K562 (cell line): ENCODE measurements around the gene C1QL2. TPM values are rescaled to one million over a fixed set of nuclear protein-coding genes. Genes with fewer than 3 reads are reported as not detected.

Experiments used
- ATAC-seq: fragments of 200-7000 bp; cut with Tn5 transposase; 3 replicates; pipeline ENCODE4 v1.9.1; 2020; ENCODE audit warnings: moderate library complexity
- BruUV-seq: library from RNA; stranded (reverse); fragments of 400-500 nt; replicated peaks from 2 replicates; lab custom pipeline; 2021; lab: Mats Ljungman, UMichigan
- CTCF ChIA-PET: fragments of 300-600 bp; formaldehyde crosslinking; extraction: SDS; loops from one replicate; lab custom pipeline; 2021; ENCODE audit warnings: low intra/inter-chr PET ratio; lab: Yijun Ruan, JAX
- POLR2A ChIA-PET: fragments of 300-600, 350-650 bp; sonication (Branson Sonifier 250); formaldehyde crosslinking; extraction: SDS; loops from one replicate; lab custom pipeline; 2021; ENCODE audit warnings: antibody characterized with exemption, inconsistent platforms; lab: Yijun Ruan, JAX
- DNase-seq, 4 experiments: peaks; one replicate each; pipeline versions ENCODE4 v3.0.0 to v3.0.0-alpha.2; 2011 to 2018; ENCODE audit warnings: low spot score in 3 of 4, mixed read lengths in 3 of 4; ENCODE audit errors: extremely low read depth in 1 of 4
- FAIRE-seq: peaks from 2 replicates; lab custom pipeline; 2011; peaks lifted over from hg19 to GRCh38; lab: Jason Lieb, UNC
- H2AFZ ChIP-seq: 2 replicates; pipeline ENCODE4 v1.6.0; 2011; ENCODE audit warnings: low read depth, low read length, control low read depth, inconsistent platforms
- H3K27ac ChIP-seq: fragments of 200-600 bp; 3 replicates; pipeline ENCODE4 v1.8.0; 2011; ENCODE audit warnings: low read depth, mild to moderate bottlenecking, control low read depth, inconsistent platforms, low read length, moderate library complexity, mixed read lengths; ENCODE audit errors: extremely low read depth
- H3K27me3 ChIP-seq, 2 experiments: fragments of 300-600 bp in 1 of 2; 2 replicates in 1 of 2; 3 replicates in 1 of 2; pipeline versions ENCODE4 v1.6.0 to v1.8.0; 2011; ENCODE audit warnings: inconsistent platforms in 2 of 2, low read length in 2 of 2, mild to moderate bottlenecking in 1 of 2, mixed read lengths in 1 of 2, moderate library complexity in 1 of 2; ENCODE audit not compliant: control insufficient read depth in 2 of 2, insufficient read depth in 2 of 2
- H3K36me3 ChIP-seq: fragments of 300-600 bp; 3 replicates; pipeline ENCODE4 v1.8.0; 2011; ENCODE audit warnings: mild to moderate bottlenecking, low read length, inconsistent platforms; ENCODE audit not compliant: control insufficient read depth, insufficient read depth
- H3K4me1 ChIP-seq, 2 experiments: fragments of 200-600 bp in 1 of 2; replicated peaks in 1 of 2; 2 replicates in 1 of 2; 3 replicates in 1 of 2; pipeline versions ENCODE4 v1.5.1 to v1.8.0; 2011; ENCODE audit warnings: inconsistent platforms in 2 of 2, low read length in 2 of 2, mild to moderate bottlenecking in 1 of 2, mixed read lengths in 1 of 2, moderate library complexity in 1 of 2; ENCODE audit not compliant: control insufficient read depth in 2 of 2, insufficient read depth in 2 of 2
- H3K4me2 ChIP-seq: 2 replicates; pipeline ENCODE4 v1.6.1; 2011; ENCODE audit warnings: low read length, control low read depth, inconsistent platforms, mixed read lengths; ENCODE audit not compliant: insufficient read depth
- H3K4me3 ChIP-seq: fragments of 200-600 bp; sonication (generic), shearing (Covaris generic); 2 replicates; pipeline ENCODE4 v1.5.1; 2016; ENCODE audit warnings: control low read depth, inconsistent platforms
- H3K79me2 ChIP-seq: fragments of 200-600 bp; 3 replicates; pipeline ENCODE4 v1.8.0; 2011; ENCODE audit warnings: low read length, inconsistent platforms; ENCODE audit not compliant: control insufficient read depth, insufficient read depth
- H3K9ac ChIP-seq, 2 experiments: 2 replicates each; pipeline versions ENCODE4 v1.6.0 to v1.6.1; 2011; ENCODE audit warnings: low read depth in 2 of 2, low read length in 2 of 2, control low read depth in 1 of 2, inconsistent platforms in 1 of 2, mild to moderate bottlenecking in 1 of 2, mixed read lengths in 1 of 2; ENCODE audit not compliant: insufficient read depth in 1 of 2
- H3K9me1 ChIP-seq: one replicate; pipeline ENCODE4 v1.6.0; 2011; ENCODE audit warnings: inconsistent platforms, mild to moderate bottlenecking, low read length, moderate library complexity; ENCODE audit not compliant: control insufficient read depth, insufficient read depth
- H3K9me3 ChIP-seq: replicated peaks from 2 replicates; pipeline ENCODE4 v1.5.1; 2011; ENCODE audit warnings: low read depth, low read length, inconsistent platforms; ENCODE audit not compliant: control insufficient read depth, insufficient read depth
- H4K20me1 ChIP-seq: replicated peaks from 2 replicates; pipeline ENCODE4 v1.6.1; 2011; ENCODE audit warnings: low read length, inconsistent platforms, mixed read lengths; ENCODE audit not compliant: control insufficient read depth, insufficient read depth
- ATF1 ChIP-seq, 2 experiments: fragments of 450-650 bp in 1 of 2; IDR thresholded peaks; 2 replicates each; pipeline ENCODE4 v1.6.1; 2016; ENCODE audit warnings: missing compliant biosample characterization in 1 of 2, missing genetic modification characterization in 1 of 2
- GATAD2B ChIP-seq: fragments of 450-650 bp; IDR thresholded peaks from 2 replicates; pipeline ENCODE4 v1.6.1; 2017; ENCODE audit warnings: mild to moderate bottlenecking, borderline replicate concordance
- GTF2A2 ChIP-seq: IDR thresholded peaks from 2 replicates; pipeline ENCODE4 v1.6.1; 2016; ENCODE audit warnings: mild to moderate bottlenecking, missing genetic modification characterization, missing compliant biosample characterization
- PYGO2 ChIP-seq: fragments of 450-650 bp; IDR thresholded peaks from 2 replicates; pipeline ENCODE4 v1.6.1; 2016; ENCODE audit warnings: mild to moderate bottlenecking, missing genetic modification characterization, moderate library complexity, missing compliant biosample characterization
- WGBS: fragments of 100-300 bp; shearing (Covaris generic); methylation state at CpG from one replicate; pipeline ENCODE4 v1.1.6; 2016; ENCODE audit warnings: low coverage, mixed read lengths; ENCODE audit not compliant: insufficient coverage; ENCODE audit errors: missing lambda C conversion rate; 5-methylcytosine and 5-hydroxymethylcytosine counted together
- in situ Hi-C: fragments of 300-500 bp; cut with MboI; formaldehyde crosslinking; loops from 4 replicates; pipeline ENCODE4 v1.15.0; 2018; ENCODE audit warnings: inconsistent platforms, mixed read lengths
- intact Hi-C: fragments of 100-400 bp; cut with micrococcal nuclease; formaldehyde crosslinking; loops from 2 replicates; pipeline ENCODE4 v1.14.2; 2022
- polyA plus RNA-seq, 8 experiments: library from polyadenylated mRNA; depleted of rRNA in 4 of 8; stranded (reverse) in 5 of 8; unstranded in 3 of 8; fragments of >200 nt; fragmentation: Nextera tagmentation in 2 of 8; fragmentation: Illumina TruSeq in 1 of 8; extraction: Ambion mirVana in 2 of 8; extraction: Trizol in 1 of 8; gene quantifications; 2 replicates each; pipeline versions ENCODE4 v1.2.1 to v1.2.3, GENCODE V29; 2011 to 2014; ENCODE audit warnings: inconsistent platforms in 1 of 8, missing spikeins in 1 of 8
- total RNA-seq, 7 experiments: library from RNA; depleted of rRNA in 6 of 7; stranded (reverse); fragments of >200 nt in 6 of 7; fragmentation: Illumina TruSeq in 2 of 7; extraction: Trizol in 2 of 7; gene quantifications; 2 replicates each; pipeline versions ENCODE4 v1.2.1 to v1.2.3, GENCODE V29; 2011 to 2021; ENCODE audit warnings: low replicate concordance in 1 of 7
- TF ChIP-seq, protein P1 (sequence below): sonication (generic); formaldehyde crosslinking; IDR thresholded peaks from 2 replicates; pipeline ENCODE4 v1.8.1; 2023; ENCODE audit warnings: mild to moderate bottlenecking, missing genetic modification reagents
- TF ChIP-seq, protein P2 (sequence below): fragments of 250-450 bp; sonication (Bioruptor Pico); IDR thresholded peaks from 2 replicates; pipeline ENCODE4 v1.5.0; 2020; ENCODE audit warnings: mild to moderate bottlenecking, borderline replicate concordance
- TF ChIP-seq, protein P3 (sequence below): fragments of 250-450 bp; sonication (Bioruptor Pico); IDR thresholded peaks from 2 replicates; pipeline ENCODE4 v1.5.0; 2022; ENCODE audit warnings: mild to moderate bottlenecking

Gene C1QL2
- total and polyA plus RNA-seq, 9 of the 15 experiments (the other 6 are each of a cell fraction or from before 2014, with no cell fraction given) = not detected

DNA sequence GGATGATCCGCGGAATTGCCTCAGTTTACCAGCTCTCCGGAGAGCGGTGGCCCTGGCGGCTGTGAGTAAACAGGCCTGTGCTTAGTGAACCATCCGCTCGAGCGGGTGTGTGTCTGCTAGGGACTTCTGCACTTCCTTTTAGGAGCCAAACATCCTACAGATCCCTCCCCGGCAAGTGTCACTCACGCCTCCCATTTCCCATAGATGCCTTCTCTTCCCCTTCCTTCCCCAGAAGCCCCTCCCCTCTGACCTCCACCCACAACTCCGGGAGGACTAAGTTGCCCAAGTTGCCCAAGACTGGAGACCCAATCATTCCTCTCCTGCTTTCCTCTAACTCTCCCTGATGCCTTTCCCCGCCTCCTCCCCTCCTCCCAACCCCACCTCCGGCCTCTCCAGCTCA lies 2.9 kb downstream of the C1QL2 start:
- no peak overlapping the region for H3K4me2 ChIP-seq
- H3K79me2 ChIP-seq = no peaks in the 10 kb centered on the region
- no TSS peak for BruUV-seq
- ATAC-seq = no peak
- no peaks in the 10 kb centered on the region for H3K9me1 ChIP-seq
- intact Hi-C loops = no loop called here
- WGBS = 2% methylated on average over 7 of the region's 13 CpGs
- in situ Hi-C loops = no loop called here
- no peak overlapping the region for H3K9ac ChIP-seq
- no peak overlapping the region for H2AFZ ChIP-seq
- no peak for FAIRE-seq
- ChIA-PET POLR2A (no interaction called here), CTCF (no interaction called here)
- peaks cover 9% of the 10 kb centered on the region; the same call in 1 of the 2 replicates for H4K20me1 ChIP-seq
- DNase-seq = no peak
- H3K27me3 ChIP-seq = peaks cover 19 to 55% of the 10 kb centered on the region in 2 experiments; a peak in 4 of 5 replicates
- H3K4me1 ChIP-seq = peaks cover 0 to 6% of the 10 kb centered on the region in 2 experiments; a peak in 2 of 5 replicates
- H3K36me3 ChIP-seq = no peaks in the 10 kb centered on the region
- H3K27ac ChIP-seq = no peak overlapping the region
- TF ChIP-seq GATAD2B (no peak), GTF2A2 (tag) (no peak), PYGO2 (no peak), ATF1 (CRISPR knock-in tag; IDR thresholded peaks at IDR 0.05) (no peak), ATF1 (tag; IDR thresholded peaks at IDR 0.05) (no peak)
- TF ChIP-seq, protein P1, sequence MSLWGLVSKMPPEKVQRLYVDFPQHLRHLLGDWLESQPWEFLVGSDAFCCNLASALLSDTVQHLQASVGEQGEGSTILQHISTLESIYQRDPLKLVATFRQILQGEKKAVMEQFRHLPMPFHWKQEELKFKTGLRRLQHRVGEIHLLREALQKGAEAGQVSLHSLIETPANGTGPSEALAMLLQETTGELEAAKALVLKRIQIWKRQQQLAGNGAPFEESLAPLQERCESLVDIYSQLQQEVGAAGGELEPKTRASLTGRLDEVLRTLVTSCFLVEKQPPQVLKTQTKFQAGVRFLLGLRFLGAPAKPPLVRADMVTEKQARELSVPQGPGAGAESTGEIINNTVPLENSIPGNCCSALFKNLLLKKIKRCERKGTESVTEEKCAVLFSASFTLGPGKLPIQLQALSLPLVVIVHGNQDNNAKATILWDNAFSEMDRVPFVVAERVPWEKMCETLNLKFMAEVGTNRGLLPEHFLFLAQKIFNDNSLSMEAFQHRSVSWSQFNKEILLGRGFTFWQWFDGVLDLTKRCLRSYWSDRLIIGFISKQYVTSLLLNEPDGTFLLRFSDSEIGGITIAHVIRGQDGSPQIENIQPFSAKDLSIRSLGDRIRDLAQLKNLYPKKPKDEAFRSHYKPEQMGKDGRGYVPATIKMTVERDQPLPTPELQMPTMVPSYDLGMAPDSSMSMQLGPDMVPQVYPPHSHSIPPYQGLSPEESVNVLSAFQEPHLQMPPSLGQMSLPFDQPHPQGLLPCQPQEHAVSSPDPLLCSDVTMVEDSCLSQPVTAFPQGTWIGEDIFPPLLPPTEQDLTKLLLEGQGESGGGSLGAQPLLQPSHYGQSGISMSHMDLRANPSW (CRISPR knock-in tag) = no peak
- TF ChIP-seq, protein P2, sequence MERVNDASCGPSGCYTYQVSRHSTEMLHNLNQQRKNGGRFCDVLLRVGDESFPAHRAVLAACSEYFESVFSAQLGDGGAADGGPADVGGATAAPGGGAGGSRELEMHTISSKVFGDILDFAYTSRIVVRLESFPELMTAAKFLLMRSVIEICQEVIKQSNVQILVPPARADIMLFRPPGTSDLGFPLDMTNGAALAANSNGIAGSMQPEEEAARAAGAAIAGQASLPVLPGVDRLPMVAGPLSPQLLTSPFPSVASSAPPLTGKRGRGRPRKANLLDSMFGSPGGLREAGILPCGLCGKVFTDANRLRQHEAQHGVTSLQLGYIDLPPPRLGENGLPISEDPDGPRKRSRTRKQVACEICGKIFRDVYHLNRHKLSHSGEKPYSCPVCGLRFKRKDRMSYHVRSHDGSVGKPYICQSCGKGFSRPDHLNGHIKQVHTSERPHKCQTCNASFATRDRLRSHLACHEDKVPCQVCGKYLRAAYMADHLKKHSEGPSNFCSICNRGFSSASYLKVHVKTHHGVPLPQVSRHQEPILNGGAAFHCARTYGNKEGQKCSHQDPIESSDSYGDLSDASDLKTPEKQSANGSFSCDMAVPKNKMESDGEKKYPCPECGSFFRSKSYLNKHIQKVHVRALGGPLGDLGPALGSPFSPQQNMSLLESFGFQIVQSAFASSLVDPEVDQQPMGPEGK (CRISPR knock-in tag) = no peak
- TF ChIP-seq, protein P3, sequence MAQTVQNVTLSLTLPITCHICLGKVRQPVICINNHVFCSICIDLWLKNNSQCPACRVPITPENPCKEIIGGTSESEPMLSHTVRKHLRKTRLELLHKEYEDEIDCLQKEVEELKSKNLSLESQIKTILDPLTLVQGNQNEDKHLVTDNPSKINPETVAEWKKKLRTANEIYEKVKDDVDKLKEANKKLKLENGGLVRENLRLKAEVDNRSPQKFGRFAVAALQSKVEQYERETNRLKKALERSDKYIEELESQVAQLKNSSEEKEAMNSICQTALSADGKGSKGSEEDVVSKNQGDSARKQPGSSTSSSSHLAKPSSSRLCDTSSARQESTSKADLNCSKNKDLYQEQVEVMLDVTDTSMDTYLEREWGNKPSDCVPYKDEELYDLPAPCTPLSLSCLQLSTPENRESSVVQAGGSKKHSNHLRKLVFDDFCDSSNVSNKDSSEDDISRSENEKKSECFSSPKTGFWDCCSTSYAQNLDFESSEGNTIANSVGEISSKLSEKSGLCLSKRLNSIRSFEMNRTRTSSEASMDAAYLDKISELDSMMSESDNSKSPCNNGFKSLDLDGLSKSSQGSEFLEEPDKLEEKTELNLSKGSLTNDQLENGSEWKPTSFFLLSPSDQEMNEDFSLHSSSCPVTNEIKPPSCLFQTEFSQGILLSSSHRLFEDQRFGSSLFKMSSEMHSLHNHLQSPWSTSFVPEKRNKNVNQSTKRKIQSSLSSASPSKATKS (CRISPR knock-in tag) = no peak
- no peak overlapping the region for H3K4me3 ChIP-seq
- H3K9me3 ChIP-seq = no peaks in the 10 kb centered on the region
